ENCODE data around the gene DAD1. TPM values are rescaled to one million over a fixed set of nuclear protein-coding genes. Genes with fewer than 3 reads are reported as not detected.

DAD1 gene
- total RNA-seq, 2 donors from 2014 or later: 91.3 to 104 TPM

- ATAC-seq (no peak), DNase-seq (no peak)
- no peaks in the 10 kb centered on the region for H3K4me1 ChIP-seq
- no peak overlapping the region for H3K27ac ChIP-seq
- intact Hi-C loops (cut with DNase I): no loop called here
- no peaks in the 10 kb centered on the region for H3K9me3 ChIP-seq
- no peaks in the 10 kb centered on the region for H3K27me3 ChIP-seq
- H3K4me3 ChIP-seq: no peak overlapping the region
- H3K36me3 ChIP-seq (replicated peaks in 1 of 2; ENCODE audit: insufficient read depth in 1 of 2, low read depth in 2 of 2): no peaks in the 10 kb centered on the region
- TF ChIP-seq POLR2A (IDR thresholded peaks at IDR 0.05) (no peak), CTCF (IDR thresholded peaks at IDR 0.05) (no peak)
- WGBS, 2 donors: 88 to 90% methylated on average over 1 of the region's 1 CpG
Measured at GRCh38 chr14:22535126-22535525, 53.9 kb downstream of the DAD1 start.

DNA sequence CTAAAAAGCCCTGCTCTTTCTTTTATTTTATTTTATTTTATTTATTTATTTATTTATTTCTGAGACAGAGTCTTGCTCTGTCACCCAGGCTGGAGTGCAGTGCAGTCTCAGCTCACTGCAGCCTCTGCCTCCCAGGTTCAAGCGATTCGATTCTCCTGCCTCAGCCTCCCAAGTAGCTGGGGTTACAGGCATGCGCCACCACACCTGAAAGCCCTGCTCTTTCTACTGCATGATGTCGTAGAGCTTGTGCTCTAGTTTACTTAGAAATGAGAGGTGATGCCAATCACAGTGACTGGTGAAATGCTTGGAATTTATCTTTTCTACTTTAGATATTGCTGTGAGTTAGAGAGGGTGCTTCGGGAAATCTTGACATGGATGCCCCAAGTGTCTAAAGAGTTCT is 54.5 kb downstream of the DAD1 start:
- H3K4me1 ChIP-seq: no peaks in the 10 kb centered on the region
- H3K4me3 ChIP-seq: no peak overlapping the region
- no peak overlapping the region for H3K27ac ChIP-seq
- DNase-seq (no peak), ATAC-seq (no peak)
- H3K27me3 ChIP-seq: no peaks in the 10 kb centered on the region
- intact Hi-C loops (cut with DNase I): no loop called here
- no peaks in the 10 kb centered on the region for H3K36me3 ChIP-seq (replicated peaks in 1 of 2; ENCODE audit: insufficient read depth in 1 of 2, low read depth in 2 of 2)
- no peaks in the 10 kb centered on the region for H3K9me3 ChIP-seq
- no peak for TF ChIP-seq POLR2A (IDR thresholded peaks at IDR 0.05)
- TF ChIP-seq CTCF (IDR thresholded peaks at IDR 0.05): no peak
- 88 to 91% methylated on average over 5 of the region's 5 CpGs for WGBS, 2 donors

GRCh38 chr14:22533739-22534359 is 55.2 kb downstream of the DAD1 start:
- ATAC-seq (no peak), DNase-seq (no peak)
- H3K9me3 ChIP-seq: no peaks in the 10 kb centered on the region
- no peak for TF ChIP-seq POLR2A (IDR thresholded peaks at IDR 0.05)
- TF ChIP-seq CTCF (IDR thresholded peaks at IDR 0.05): no peak
- no peak overlapping the region for H3K27ac ChIP-seq
- H3K36me3 ChIP-seq (replicated peaks in 1 of 2; ENCODE audit: insufficient read depth in 1 of 2, low read depth in 2 of 2): no peaks in the 10 kb centered on the region
- no peak overlapping the region for H3K4me3 ChIP-seq
- H3K4me1 ChIP-seq: no peaks in the 10 kb centered on the region
- intact Hi-C loops (cut with DNase I): no loop called here
- WGBS, 2 donors: 82 to 83% methylated on average over 8 of the region's 8 CpGs
- H3K27me3 ChIP-seq: no peaks in the 10 kb centered on the region

DNA sequence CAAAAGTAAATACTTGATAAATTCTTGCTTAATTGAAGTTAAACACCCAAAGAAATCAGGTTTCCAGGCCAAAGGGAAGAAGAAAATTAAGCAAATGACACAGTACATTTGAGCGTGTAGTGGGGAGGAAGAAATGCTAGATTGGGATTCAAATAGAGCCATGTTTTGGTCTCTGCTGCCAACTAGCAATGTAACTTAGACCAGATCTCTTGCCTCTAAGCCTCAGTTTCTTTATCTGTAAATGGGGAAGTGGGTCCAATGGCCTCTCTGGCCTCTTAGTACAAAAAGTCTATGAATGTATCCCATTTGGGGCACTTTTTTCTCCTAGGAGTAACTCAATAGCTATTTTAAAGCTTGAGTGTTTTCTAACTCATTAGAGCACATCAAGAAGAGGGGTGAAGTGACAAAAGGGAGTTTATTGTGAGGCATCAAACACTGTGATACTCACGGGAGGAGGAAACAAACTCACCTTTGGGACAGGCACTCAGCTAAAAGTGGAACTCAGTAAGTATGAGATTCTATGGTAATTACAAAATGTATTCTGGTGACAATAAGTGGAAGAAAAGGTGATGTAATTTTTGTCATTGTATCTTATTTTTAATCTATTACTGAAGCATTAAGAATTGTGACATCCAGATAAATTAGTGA is 55.8 kb downstream of the DAD1 start:
- ATAC-seq: no peak
- no peak overlapping the region for H3K27ac ChIP-seq
- no peak for DNase-seq
- H3K36me3 ChIP-seq (replicated peaks in 1 of 2; ENCODE audit: insufficient read depth in 1 of 2, low read depth in 2 of 2): no peaks in the 10 kb centered on the region
- WGBS, 2 donors: 73 to 83% methylated on average over 2 of the region's 2 CpGs
- intact Hi-C loops (cut with DNase I): no loop called here
- TF ChIP-seq POLR2A (IDR thresholded peaks at IDR 0.05) (no peak), CTCF (IDR thresholded peaks at IDR 0.05) (no peak)
- no peaks in the 10 kb centered on the region for H3K27me3 ChIP-seq
- H3K4me3 ChIP-seq: no peak overlapping the region
- H3K4me1 ChIP-seq: no peaks in the 10 kb centered on the region
- H3K9me3 ChIP-seq: no peaks in the 10 kb centered on the region
